ENCODE data around the gene SMIM8.

DNA sequence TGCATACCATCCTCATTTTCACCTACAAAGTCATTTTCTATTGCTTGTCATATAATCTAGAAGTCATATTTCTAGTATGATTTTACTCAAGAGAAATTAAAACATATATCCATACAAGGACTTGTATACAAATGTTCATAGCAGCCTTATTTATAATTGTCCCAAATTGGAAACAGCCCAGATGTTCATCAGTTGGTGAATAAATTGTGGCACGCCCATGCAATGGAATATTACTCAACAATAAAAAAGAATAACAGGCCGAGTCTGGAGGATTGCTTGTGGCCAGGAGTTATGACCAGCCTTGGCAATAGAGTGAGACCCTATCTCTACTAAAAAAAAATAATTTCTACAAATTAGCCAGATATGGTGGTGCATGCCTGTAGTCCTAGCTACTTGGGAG lies 51.0 kb downstream of the SMIM8 start:
- no peak for TF ChIP-seq POLR2A (IDR thresholded peaks at IDR 0.05)
- no peak for TF ChIP-seq CTCF (IDR thresholded peaks at IDR 0.05)
- TF ChIP-seq POLR2AphosphoS5 (IDR thresholded peaks at IDR 0.05): no peak
- TF ChIP-seq EP300 (IDR thresholded peaks at IDR 0.05): no peak

Data from sigmoid colon (tissue), 4 donors.